HG02840 (cell line): Measurements from ENCODE around the gene COA3.
A peak's percentile ranks its signal among the peaks of the same experiment; 100 is the strongest.
"Not testable (repeated sequence)": the region's sequence is repeated elsewhere in the genome, so short reads cannot be mapped to it uniquely, and the experiment has no call there.

ENCODE experiments used
- ATAC-seq: cut with Tn5 transposase; IDR thresholded peaks from one replicate; pipeline ENCODE4 v1.9.1; 2021; ENCODE audit warnings: mild to moderate bottlenecking, moderate library complexity, moderate number of reproducible peaks; ENCODE audit not compliant: unreplicated experiment, low FRiP score

COA3 gene

DNA sequence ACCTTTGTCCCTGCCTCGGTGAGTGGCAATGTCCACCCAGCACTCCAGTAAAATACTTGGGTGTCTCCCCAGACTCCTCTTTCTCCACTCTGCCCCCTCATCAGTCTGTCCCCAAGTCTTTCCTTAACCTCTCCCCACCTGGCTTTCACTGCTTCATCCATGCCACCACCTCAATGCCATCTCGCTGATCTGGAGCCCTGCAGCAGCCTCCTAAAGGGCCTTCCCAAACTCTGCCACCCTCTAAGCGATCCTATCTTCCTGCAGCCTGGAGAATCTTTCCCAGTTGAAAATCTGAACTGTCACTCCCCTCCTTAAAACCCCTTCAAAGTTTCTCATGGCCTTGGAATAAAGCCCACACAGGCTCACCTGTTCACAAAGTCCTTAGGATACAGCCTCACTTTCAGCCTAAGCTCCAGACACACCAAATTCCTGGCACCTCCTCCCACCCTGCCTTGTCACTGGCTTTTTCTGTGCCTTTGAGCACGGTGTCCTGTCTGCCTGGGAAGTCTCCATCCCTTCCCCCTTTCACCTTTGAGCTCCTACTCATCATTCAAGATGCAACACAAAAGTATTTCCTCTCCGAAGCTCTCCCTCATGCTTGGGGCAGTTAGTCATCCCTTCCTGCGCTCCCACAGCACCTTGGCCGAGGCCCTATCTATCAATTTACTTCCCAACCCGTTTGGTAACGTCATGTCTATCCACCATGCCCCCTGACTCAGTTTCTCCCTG lies 15.3 kb downstream of the COA3 start:
- ATAC-seq = no peak

GRCh38 chr17:42782166-42783061 lies 16.1 kb downstream of the COA3 start:
- no peak for ATAC-seq

- ATAC-seq = no peak
Observed at GRCh38 chr17:42781639-42782165, 16.8 kb downstream of the COA3 start.

- ATAC-seq = no peak
Observed at GRCh38 chr17:42780851-42781638, 17.5 kb downstream of the COA3 start.

DNA sequence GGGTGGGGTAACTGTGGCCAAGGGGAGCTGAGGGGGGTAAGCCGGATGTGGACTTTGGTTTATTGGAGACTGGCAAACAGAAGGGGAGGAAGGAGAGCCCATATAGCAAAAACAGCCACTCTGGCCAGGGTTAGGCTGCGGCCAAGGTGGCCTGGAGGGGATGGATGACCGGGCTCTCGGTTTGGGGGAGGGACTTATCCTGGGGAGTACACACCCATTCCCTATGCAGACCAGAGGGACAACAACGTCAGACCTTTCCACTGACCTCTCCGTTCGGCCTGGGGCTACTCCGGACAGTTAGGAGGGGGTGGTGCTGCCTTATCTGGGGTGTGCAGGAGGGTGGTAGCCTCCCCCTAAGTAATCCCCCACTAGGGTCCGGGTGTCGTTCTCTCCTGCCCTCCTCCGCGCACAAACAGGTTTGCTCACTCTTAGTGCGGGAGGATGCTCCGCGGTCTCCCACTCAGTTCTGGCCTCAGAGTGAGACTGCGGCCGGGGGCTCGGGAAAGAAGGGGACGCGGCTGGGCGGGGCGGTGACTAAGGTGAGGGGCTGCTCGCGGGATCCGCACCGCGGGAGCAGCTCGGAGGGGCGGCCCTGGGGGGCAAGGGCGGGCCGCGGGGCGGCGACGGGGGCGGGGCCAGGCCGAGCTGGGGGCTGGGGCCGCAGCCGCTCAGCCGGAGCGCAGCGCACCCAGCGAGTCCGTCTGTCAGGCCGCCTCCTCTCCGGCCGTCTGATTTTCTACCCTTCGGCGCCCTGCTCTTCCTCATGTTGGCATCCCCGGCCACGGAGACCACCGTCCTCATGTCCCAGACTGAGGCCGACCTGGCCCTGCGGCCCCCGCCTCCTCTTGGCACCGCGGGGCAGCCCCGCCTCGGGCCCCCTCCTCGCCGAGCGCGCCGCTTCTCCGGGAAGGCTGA lies 18.3 kb downstream of the COA3 start, which contains the start of gene WNK4:
TSS of gene WNK4 (plus strand) at position 675 of the 915 bp plus-strand sequence. CDS start at position 764, 89 bp downstream.
- ATAC-seq = no peak

- no peak for ATAC-seq
Observed at GRCh38 chr17:42779304-42779935, 19.1 kb downstream of the COA3 start.

- no peak for ATAC-seq
Observed at GRCh38 chr17:42778570-42778969, 19.9 kb downstream of the COA3 start.

DNA sequence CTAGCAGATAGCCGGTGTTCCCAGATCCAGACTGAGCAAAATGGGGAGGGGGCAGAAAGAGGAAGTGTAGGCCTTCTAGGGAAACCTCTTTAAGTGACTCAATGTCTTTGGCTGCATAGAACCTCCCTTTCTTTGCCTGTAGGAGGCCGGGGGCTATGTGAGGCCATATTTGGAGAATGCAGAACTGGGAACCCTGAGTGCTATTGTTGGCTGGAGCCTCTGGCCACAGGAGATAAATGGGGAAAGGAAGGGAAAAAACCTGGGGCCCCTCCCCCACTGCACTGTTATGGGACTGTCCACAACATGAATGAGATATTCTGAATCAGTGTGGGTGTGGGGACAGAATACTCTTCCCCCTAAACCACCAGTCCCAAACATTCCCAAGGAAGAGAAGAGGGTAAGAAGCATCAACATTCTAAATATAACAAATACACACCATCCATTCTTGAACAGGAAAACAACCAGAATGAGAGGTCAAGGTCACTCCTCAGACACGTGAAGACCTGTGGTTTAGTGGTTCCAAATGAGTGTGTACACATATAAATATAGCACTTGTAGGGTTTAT lies 22.9 kb downstream of the COA3 start:
- no peak for ATAC-seq

GRCh38 chr17:42774066-42774745 lies 24.3 kb downstream of the COA3 start:
- ATAC-seq = no peak

DNA sequence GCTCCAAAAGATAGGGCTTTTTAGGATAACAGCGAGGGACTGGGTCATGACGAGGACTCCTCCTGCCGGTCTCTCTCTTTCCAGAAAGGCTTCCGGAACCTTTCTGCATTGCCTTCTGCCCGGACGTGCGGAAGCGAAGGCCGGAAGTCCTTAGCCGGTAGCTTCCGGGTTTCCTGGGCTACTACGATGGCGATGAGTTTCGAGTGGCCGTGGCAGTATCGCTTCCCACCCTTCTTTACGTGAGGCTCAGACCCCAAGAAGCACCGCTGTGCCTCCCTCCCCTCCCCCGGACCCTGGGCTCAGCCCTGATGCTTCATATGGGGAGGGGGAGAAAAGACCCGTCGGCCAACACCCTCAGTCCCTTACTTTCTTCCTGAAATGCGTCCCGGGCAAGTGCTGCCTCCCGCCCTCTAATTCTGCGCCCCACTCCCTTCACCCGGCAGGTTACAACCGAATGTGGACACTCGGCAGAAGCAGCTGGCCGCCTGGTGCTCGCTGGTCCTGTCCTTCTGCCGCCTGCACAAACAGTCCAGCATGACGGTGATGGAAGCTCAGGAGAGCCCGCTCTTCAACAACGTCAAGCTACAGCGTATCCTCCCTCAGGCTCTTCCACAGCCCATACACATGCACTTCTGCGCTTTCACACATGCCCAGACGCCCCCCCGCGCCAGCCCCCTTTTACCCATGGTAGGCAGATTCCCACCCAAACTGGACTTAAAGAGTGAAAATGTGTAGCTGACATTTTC lies 25.0 kb downstream of the COA3 start, which contains the start of gene VPS25:
TSS of gene VPS25 (plus strand) at position 160 of the 746 bp plus-strand sequence. CDS start at position 187, 27 bp downstream.
- peak; percentile 67 for ATAC-seq

- ATAC-seq = no peak
Observed at GRCh38 chr17:42772945-42773289, 25.6 kb downstream of the COA3 start.

DNA sequence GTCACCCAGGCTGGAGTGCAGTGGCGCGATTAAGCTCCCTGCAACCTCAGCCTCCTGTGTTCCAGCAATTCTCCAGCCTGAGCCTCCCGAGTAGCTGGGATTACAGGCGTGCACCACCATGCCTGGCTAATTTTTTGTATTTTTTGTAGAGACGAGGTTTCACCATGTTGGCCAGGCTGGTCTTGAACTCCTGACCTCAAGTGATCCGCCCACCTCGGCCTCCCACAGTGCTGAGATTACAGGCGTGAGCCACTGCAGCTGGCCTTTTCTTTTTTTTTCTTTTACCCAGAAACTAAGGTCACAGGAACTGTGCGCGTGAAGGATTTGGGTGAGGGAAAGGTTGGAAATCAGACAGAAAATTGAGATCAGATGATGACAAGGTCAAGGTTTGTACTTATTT lies 28.5 kb downstream of the COA3 start:
- not testable (repeated sequence) for ATAC-seq

DNA sequence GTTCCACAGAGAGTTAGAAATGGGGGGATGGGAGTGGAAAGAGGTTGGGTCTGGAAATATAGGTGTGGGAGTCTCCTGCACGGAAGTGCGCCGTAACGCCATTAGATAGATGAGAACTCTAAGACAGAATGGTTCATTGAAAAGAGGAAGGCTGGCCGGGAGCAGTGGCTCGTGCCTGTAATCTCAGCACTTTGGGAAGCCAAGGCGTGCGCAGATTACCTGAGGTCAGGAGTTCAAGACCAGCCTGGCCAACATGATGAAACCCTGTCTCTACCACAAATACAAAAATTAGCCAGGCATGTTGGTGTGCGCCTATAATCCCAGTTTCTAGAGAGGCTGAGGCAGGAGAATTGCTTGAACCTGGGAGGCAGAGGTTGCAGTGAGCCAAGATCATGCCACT lies 30.5 kb downstream of the COA3 start:
- ATAC-seq = not testable (repeated sequence)

- no peak for ATAC-seq
Observed at GRCh38 chr17:42767512-42767911, 31.0 kb downstream of the COA3 start.

DNA sequence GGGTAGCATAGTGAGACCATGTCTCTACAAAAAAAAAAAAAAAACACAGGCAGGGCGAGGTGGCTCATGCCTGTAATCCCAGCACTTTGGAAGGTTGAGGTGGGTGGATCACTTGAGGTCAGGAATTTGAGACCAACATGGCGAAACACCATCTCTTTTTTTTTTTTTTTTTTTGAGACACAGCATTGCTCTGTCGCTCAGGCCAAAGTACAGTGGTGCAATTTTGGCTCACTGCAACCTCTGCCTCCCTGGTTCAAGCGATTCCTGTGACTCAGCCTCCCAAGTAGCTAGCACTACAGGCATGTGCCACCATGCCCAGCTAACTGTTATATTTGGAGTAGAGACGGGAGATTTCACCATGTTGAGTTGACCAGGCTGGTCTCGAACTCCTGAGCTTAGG lies 32.4 kb downstream of the COA3 start:
- ATAC-seq = no peak

DNA sequence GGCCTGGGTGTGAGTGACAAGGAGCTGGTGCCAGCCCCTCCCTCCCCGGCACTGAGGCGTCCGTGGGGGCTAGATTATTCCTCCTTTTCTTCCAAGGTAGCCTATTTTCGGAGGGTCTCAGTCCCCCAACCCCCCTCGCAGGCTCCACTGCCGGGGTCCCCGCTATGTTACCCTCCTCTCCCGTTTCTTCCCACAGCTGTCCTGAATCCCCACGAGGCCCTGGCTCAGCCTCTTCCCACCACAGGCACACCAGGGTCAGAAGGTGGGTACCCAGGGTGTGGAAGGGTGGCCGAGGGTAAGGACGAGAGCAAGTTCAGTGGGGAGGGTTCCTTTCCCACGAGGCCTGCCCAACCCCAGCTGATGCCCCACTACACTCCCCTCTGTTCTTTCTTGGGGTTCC lies 36.9 kb downstream of the COA3 start:
- no peak for ATAC-seq
